HAP-1 (cell line): ENCODE measurements around the gene ZDHHC20.

ENCODE experiments used
- DNase-seq, 2 experiments: peaks; one replicate each; pipeline ENCODE4 v3.0.0-alpha.2; 2016 to 2020; ENCODE audit warnings: low spot score in 2 of 2
- H3K27me3 ChIP-seq: fragments of 250-450 bp; sonication (Bioruptor Pico); 2 replicates; pipeline ENCODE4 v1.5.1; 2020; ENCODE audit warnings: low read depth, mild to moderate bottlenecking, moderate library complexity
- H3K36me3 ChIP-seq: fragments of 250-450 bp; sonication (Bioruptor Pico); replicated peaks from 2 replicates; pipeline ENCODE4 v1.5.1; 2020; ENCODE audit warnings: mild to moderate bottlenecking
- H3K4me1 ChIP-seq: fragments of 250-450 bp; sonication (Bioruptor Pico); 2 replicates; pipeline ENCODE4 v1.5.1; 2020; ENCODE audit warnings: mild to moderate bottlenecking
- H3K4me3 ChIP-seq: fragments of 250-450 bp; sonication (Bioruptor Pico); 2 replicates; pipeline ENCODE4 v1.5.1; 2020; ENCODE audit warnings: mild to moderate bottlenecking, moderate library complexity
- H3K9me3 ChIP-seq: fragments of 250-450 bp; sonication (Bioruptor Pico); 2 replicates; pipeline ENCODE4 v1.5.1; 2020; ENCODE audit warnings: mild to moderate bottlenecking, moderate library complexity
- in situ Hi-C: fragments of 300-500 bp; cut with MboI; formaldehyde crosslinking; loops from 3 replicates; pipeline ENCODE4 v1.14.3; 2020; ENCODE audit warnings: low sequenced_read_pairs, inconsistent platforms, mixed read lengths

Gene ZDHHC20

GRCh38 chr13:21341637-21342422 lies 117.3 kb downstream of the ZDHHC20 start:
- no peak for DNase-seq
- Histone ChIP-seq H3K9me3 (no peaks in the 10 kb centered on the region), H3K4me1 (no peaks in the 10 kb centered on the region), H3K4me3 (no peak overlapping the region), H3K27me3 (no peaks in the 10 kb centered on the region), H3K36me3 (no peaks in the 10 kb centered on the region)
- in situ Hi-C loops: no loop called here

- DNase-seq: peak in 1 of 2 experiments; percentile 21
- no peaks in the 10 kb centered on the region for H3K27me3 ChIP-seq
- no peaks in the 10 kb centered on the region for H3K36me3 ChIP-seq
- in situ Hi-C loops: no loop called here
- H3K4me1 ChIP-seq: no peaks in the 10 kb centered on the region
- no peak overlapping the region for H3K4me3 ChIP-seq
- no peaks in the 10 kb centered on the region for H3K9me3 ChIP-seq
Measured at GRCh38 chr13:21338639-21339278, 120.3 kb downstream of the ZDHHC20 start.

GRCh38 chr13:21338156-21338555 lies 120.9 kb downstream of the ZDHHC20 start:
- H3K4me3 ChIP-seq: no peak overlapping the region
- in situ Hi-C loops: no loop called here
- DNase-seq: no peak
- no peaks in the 10 kb centered on the region for H3K36me3 ChIP-seq
- no peaks in the 10 kb centered on the region for H3K27me3 ChIP-seq
- H3K9me3 ChIP-seq: no peaks in the 10 kb centered on the region
- H3K4me1 ChIP-seq: no peaks in the 10 kb centered on the region

GRCh38 chr13:21336609-21337349 lies 122.3 kb downstream of the ZDHHC20 start:
- no peaks in the 10 kb centered on the region for H3K36me3 ChIP-seq
- no peak for DNase-seq
- in situ Hi-C loops: no loop called here

GRCh38 chr13:21333186-21333585 lies 125.9 kb downstream of the ZDHHC20 start:
- H3K9me3 ChIP-seq: no peaks in the 10 kb centered on the region
- no peaks in the 10 kb centered on the region for H3K36me3 ChIP-seq
- no peak for DNase-seq

More at GRCh38 chr13:21336609-21337349, 122.3 kb downstream of the ZDHHC20 start:
- Histone ChIP-seq H3K9me3 (no peaks in the 10 kb centered on the region), H3K27me3 (no peaks in the 10 kb centered on the region), H3K4me3 (no peak overlapping the region), H3K4me1 (no peaks in the 10 kb centered on the region)

GRCh38 chr13:21330126-21330861 lies 128.8 kb downstream of the ZDHHC20 start:
- Histone ChIP-seq H3K4me3 (no peak overlapping the region), H3K4me1 (no peaks in the 10 kb centered on the region), H3K9me3 (no peaks in the 10 kb centered on the region), H3K27me3 (no peaks in the 10 kb centered on the region), H3K36me3 (no peaks in the 10 kb centered on the region)
- in situ Hi-C loops: no loop called here
- no peak for DNase-seq

More at GRCh38 chr13:21333186-21333585, 125.9 kb downstream of the ZDHHC20 start:
- in situ Hi-C loops: no loop called here
- H3K27me3 ChIP-seq: no peaks in the 10 kb centered on the region
- no peak overlapping the region for H3K4me3 ChIP-seq
- H3K4me1 ChIP-seq: no peaks in the 10 kb centered on the region

GRCh38 chr13:21328836-21329477 lies 130.1 kb downstream of the ZDHHC20 start:
- H3K4me1 ChIP-seq: no peaks in the 10 kb centered on the region
- no peaks in the 10 kb centered on the region for H3K9me3 ChIP-seq
- no peak overlapping the region for H3K4me3 ChIP-seq
- DNase-seq: no peak
- no peaks in the 10 kb centered on the region for H3K27me3 ChIP-seq
- in situ Hi-C loops: no loop called here
- no peaks in the 10 kb centered on the region for H3K36me3 ChIP-seq

- Histone ChIP-seq H3K4me1 (no peaks in the 10 kb centered on the region), H3K27me3 (no peaks in the 10 kb centered on the region), H3K4me3 (no peak overlapping the region), H3K36me3 (no peaks in the 10 kb centered on the region), H3K9me3 (no peaks in the 10 kb centered on the region)
- DNase-seq: no peak
- in situ Hi-C loops: no loop called here
Measured at GRCh38 chr13:21328201-21328600, 130.9 kb downstream of the ZDHHC20 start.

- no peaks in the 10 kb centered on the region for H3K9me3 ChIP-seq
- DNase-seq: no peak
- H3K4me3 ChIP-seq: no peak overlapping the region
- H3K4me1 ChIP-seq: no peaks in the 10 kb centered on the region
- H3K36me3 ChIP-seq: no peaks in the 10 kb centered on the region
- no peaks in the 10 kb centered on the region for H3K27me3 ChIP-seq
- in situ Hi-C loops: no loop called here
Measured at GRCh38 chr13:21326155-21327031, 132.7 kb downstream of the ZDHHC20 start.

GRCh38 chr13:21324803-21325202 lies 134.3 kb downstream of the ZDHHC20 start:
- Histone ChIP-seq H3K4me3 (no peak overlapping the region), H3K36me3 (no peaks in the 10 kb centered on the region), H3K4me1 (no peaks in the 10 kb centered on the region), H3K27me3 (no peaks in the 10 kb centered on the region), H3K9me3 (no peaks in the 10 kb centered on the region)
- DNase-seq: no peak
- in situ Hi-C loops: no loop called here

- Histone ChIP-seq H3K36me3 (no peaks in the 10 kb centered on the region), H3K4me3 (no peak overlapping the region), H3K4me1 (no peaks in the 10 kb centered on the region), H3K9me3 (no peaks in the 10 kb centered on the region), H3K27me3 (no peaks in the 10 kb centered on the region)
- DNase-seq: no peak
- in situ Hi-C loops: no loop called here
Measured at GRCh38 chr13:21322988-21323387, 136.1 kb downstream of the ZDHHC20 start.
